GM12891 (cell line): ENCODE measurements around the gene ARL5B.

Experiments
- POLR2A ChIP-seq: IDR thresholded peaks from 2 replicates; pipeline ENCODE4 v1.6.1; 2011; ENCODE audit warnings: low read depth, low read length, control low read depth
- POU2F2 ChIP-seq: IDR thresholded peaks from 2 replicates; pipeline ENCODE4 v1.6.1; 2011; ENCODE audit warnings: low read depth, mild to moderate bottlenecking, control low read depth, low read length, moderate library complexity

GRCh38 chr10:18668026-18668425 lies 8.8 kb downstream of the ARL5B start:
- TF ChIP-seq POLR2A (no peak), POU2F2 (no peak)
